ENCODE measurements around the gene ATP10A. TPM values are rescaled to one million over a fixed set of nuclear protein-coding genes. Genes with fewer than 3 reads are reported as not detected.

The ATP10A gene
- total and polyA plus RNA-seq, 5 donors from 2014 or later: 2.8 to 16.1 (median 5.5) TPM

DNA sequence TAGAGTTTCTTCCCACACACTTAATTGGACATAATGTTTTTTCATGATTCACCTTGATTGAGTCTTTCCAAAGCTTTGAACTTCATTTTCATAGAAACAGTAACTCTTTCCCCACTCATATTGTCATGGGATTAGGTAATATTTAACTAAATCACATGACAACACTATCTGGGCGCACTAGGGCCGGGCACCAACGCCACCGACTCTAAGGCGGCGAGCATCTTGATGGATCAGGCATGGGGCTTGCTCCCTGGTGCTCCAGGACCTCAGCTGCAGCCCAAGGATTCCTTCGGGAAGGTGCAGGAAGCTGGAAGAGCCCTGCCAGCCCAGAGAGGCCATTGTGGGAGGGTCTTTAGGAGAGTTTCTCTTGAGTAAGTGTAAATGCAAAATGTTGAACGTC lies 231.2 kb downstream of the ATP10A start:
- H3K9me3 ChIP-seq (ENCODE audit: control insufficient read depth in 2 of 2, low read length in 2 of 2): no peaks in the 10 kb centered on the region
- H3K9me3 Mint-ChIP-seq: peaks cover 0 to 7% (median 4%) of the 10 kb centered on the region in 7 donors
- DNase-seq: no peak
- no peaks in the 10 kb centered on the region for H3K27me3 Mint-ChIP-seq
- no peaks in the 10 kb centered on the region for H3K27me3 ChIP-seq (ENCODE audit: control insufficient read depth, insufficient read depth, low read length)
- no peaks in the 10 kb centered on the region for H3K4me1 ChIP-seq (ENCODE audit: control insufficient read depth, insufficient read depth, low read length, poor library complexity, severe bottlenecking)
- no peak overlapping the region for H3K4me3 Mint-ChIP-seq
- H3K36me3 Mint-ChIP-seq: no peaks in the 10 kb centered on the region
- H3K4me1 Mint-ChIP-seq: no peaks in the 10 kb centered on the region
- H3K27ac ChIP-seq (ENCODE audit: insufficient read depth, low read length, poor library complexity, severe bottlenecking): no peak overlapping the region
- H3K4me3 ChIP-seq (ENCODE audit: low read depth, low read length): no peak overlapping the region
- H3K27ac Mint-ChIP-seq: no peak overlapping the region
- ATAC-seq (ENCODE audit: low read depth in 2 of 2): no peak
- no peaks in the 10 kb centered on the region for H3K36me3 ChIP-seq (ENCODE audit: control insufficient read depth, insufficient read depth, low read length)
